Measurements from ENCODE around the gene PTGES2. TPM values are rescaled to one million over a fixed set of nuclear protein-coding genes. Genes with fewer than 3 reads are reported as not detected.

Gene PTGES2
- total and polyA plus RNA-seq, 2 donors from 2014 or later, result 64.1 to 117 TPM

GRCh38 chr9:128116104-128117083 is 11.1 kb downstream of the PTGES2 start:
- no peaks in the 10 kb centered on the region for H3K27me3 ChIP-seq (ENCODE audit: control insufficient read depth, insufficient read depth, low read length)
- no peak for FAIRE-seq
- peak overlapping the region; percentile 72 to 98 for H3K27ac ChIP-seq (ENCODE audit: low read depth in 2 of 2, low read length in 2 of 2)
- peaks cover 0 to 28% (median 15%) of the 10 kb centered on the region in 3 donors for H3K4me1 ChIP-seq (ENCODE audit: control insufficient read depth in 2 of 3, insufficient read depth in 2 of 3, low read depth in 1 of 3, low read length in 3 of 3)
- H3K4me3 ChIP-seq (ENCODE audit: low read length in 3 of 3), result no peak overlapping the region
- intact Hi-C loops (cut with DNase I), result loop anchor here (10.0 kb wide), 1 partner anchor 172 kb away; no protein-coding TSS in a partner anchor
- no peak for TF ChIP-seq CTCF (IDR thresholded peaks at IDR 0.05; ENCODE audit: borderline replicate concordance, extremely low read depth, insufficient read depth)
- no peaks in the 10 kb centered on the region for H3K9me3 ChIP-seq (ENCODE audit: control insufficient read depth in 2 of 3, insufficient read depth in 1 of 3, low read length in 3 of 3)
- H3K9ac ChIP-seq (ENCODE audit: low read length in 3 of 3), result peak overlapping the region in 1 of 3 donors; percentile 26
- H3K36me3 ChIP-seq (ENCODE audit: control insufficient read depth in 2 of 3, insufficient read depth in 3 of 3, low read length in 3 of 3), result peaks cover 0 to 4% (median 3%) of the 10 kb centered on the region in 3 donors
- peak in 2 of 5 donors; percentile 41 to 60 for DNase-seq

GRCh38 chr9:128115187-128116103 is 12.1 kb downstream of the PTGES2 start:
- TF ChIP-seq CTCF (IDR thresholded peaks at IDR 0.05; ENCODE audit: borderline replicate concordance, extremely low read depth, insufficient read depth), result no peak
- H3K9me3 ChIP-seq (ENCODE audit: control insufficient read depth in 2 of 3, insufficient read depth in 1 of 3, low read length in 3 of 3), result no peaks in the 10 kb centered on the region
- H3K4me3 ChIP-seq (ENCODE audit: low read length in 3 of 3), result peak overlapping the region in 2 of 3 donors; percentile 49 to 52
- H3K36me3 ChIP-seq (ENCODE audit: control insufficient read depth in 2 of 3, insufficient read depth in 3 of 3, low read length in 3 of 3), result no peaks in the 10 kb centered on the region
- intact Hi-C loops (cut with DNase I), result loop anchor here (10.0 kb wide), 1 partner anchor 171 kb away; no protein-coding TSS in a partner anchor
- no peak for FAIRE-seq
- DNase-seq, result peak in 4 of 5 donors; percentile 50 to 95 (median 67)
- no peaks in the 10 kb centered on the region for H3K27me3 ChIP-seq (ENCODE audit: control insufficient read depth, insufficient read depth, low read length)
- H3K4me1 ChIP-seq (ENCODE audit: control insufficient read depth in 2 of 3, insufficient read depth in 2 of 3, low read depth in 1 of 3, low read length in 3 of 3), result peaks cover 0 to 28% (median 19%) of the 10 kb centered on the region in 3 donors
- peak overlapping the region; percentile 98 to 99 for H3K27ac ChIP-seq (ENCODE audit: low read depth in 2 of 2, low read length in 2 of 2)
- H3K9ac ChIP-seq (ENCODE audit: low read length in 3 of 3), result peak overlapping the region in 2 of 3 donors; percentile 58 to 91

GRCh38 chr9:128114326-128115186 is 13.0 kb downstream of the PTGES2 start:
- no peaks in the 10 kb centered on the region for H3K9me3 ChIP-seq (ENCODE audit: control insufficient read depth in 2 of 3, insufficient read depth in 1 of 3, low read length in 3 of 3)
- peak overlapping the region; percentile 98 to 99 for H3K27ac ChIP-seq (ENCODE audit: low read depth in 2 of 2, low read length in 2 of 2)
- TF ChIP-seq CTCF (IDR thresholded peaks at IDR 0.05; ENCODE audit: borderline replicate concordance, extremely low read depth, insufficient read depth), result no peak
- H3K4me3 ChIP-seq (ENCODE audit: low read length in 3 of 3), result peak overlapping the region in 2 of 3 donors; percentile 49 to 52
- H3K36me3 ChIP-seq (ENCODE audit: control insufficient read depth in 2 of 3, insufficient read depth in 3 of 3, low read length in 3 of 3), result no peaks in the 10 kb centered on the region
- H3K9ac ChIP-seq (ENCODE audit: low read length in 3 of 3), result peak overlapping the region in 2 of 3 donors; percentile 58 to 91
- DNase-seq (peak; percentile 60 to 78 (median 61)), FAIRE-seq (no peak)
- intact Hi-C loops (cut with DNase I), result loop anchor here (10.0 kb wide), 1 partner anchor 170 kb away; no protein-coding TSS in a partner anchor
- H3K4me1 ChIP-seq (ENCODE audit: control insufficient read depth in 2 of 3, insufficient read depth in 2 of 3, low read depth in 1 of 3, low read length in 3 of 3), result peaks cover 0 to 28% (median 19%) of the 10 kb centered on the region in 3 donors
- no peaks in the 10 kb centered on the region for H3K27me3 ChIP-seq (ENCODE audit: control insufficient read depth, insufficient read depth, low read length)
